GM21367 (cell line): Measurements from ENCODE around the gene SERPINA5.

Source experiments
- ATAC-seq: cut with Tn5 transposase; IDR thresholded peaks from one replicate; pipeline ENCODE4 v1.9.1; 2021; ENCODE audit not compliant: unreplicated experiment

SERPINA5 gene

DNA sequence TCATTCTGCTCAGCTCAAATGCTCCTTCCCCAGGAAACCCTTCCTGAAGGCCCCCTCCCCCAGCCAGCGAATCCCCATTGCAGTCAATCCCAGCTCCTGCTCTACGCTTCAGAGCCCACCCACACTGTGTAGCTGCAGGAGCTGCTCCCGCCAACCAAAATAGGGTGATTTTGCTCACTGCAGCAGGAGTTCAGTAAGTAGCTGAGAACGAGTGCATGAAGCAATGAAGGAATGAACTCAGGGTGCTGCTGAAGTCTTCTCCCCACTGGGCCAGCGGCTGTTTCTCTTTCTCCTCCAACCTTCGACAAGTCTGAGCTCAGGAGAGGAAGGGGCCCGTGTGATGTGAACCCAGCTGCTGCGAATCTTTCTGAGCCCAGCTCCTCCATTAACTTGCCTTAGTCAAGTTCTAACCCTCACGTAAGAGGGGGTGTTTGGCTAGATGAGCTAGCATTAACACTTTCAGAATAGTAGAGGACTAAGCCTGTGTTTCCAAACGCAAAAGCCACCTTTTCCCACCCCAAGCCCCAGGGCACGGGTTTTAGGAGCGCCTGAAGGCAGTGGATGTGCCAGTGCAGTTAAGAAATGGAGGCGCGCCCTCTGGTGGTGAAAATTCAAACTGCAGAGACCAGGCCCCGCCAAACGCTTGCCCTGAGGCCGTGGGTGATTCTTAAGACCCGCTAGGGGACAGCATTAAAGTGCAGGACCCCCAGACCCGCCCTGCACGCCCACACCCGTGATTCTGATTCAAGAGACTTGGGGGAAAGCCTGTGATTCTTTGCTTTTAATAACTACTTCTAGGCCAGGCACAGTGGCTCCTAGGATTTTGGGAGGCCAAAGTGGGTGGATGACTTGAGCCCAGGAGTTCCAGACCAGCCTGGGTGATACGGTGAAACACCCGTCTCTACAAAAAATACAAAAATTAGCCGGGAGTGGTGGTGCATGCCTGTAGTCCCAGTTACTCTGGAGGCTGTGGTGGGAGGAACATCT lies 31.9 kb upstream of the SERPINA5 start:
- ATAC-seq: peak; percentile 80

GRCh38 chr14:94550041-94550440 lies 31.2 kb upstream of the SERPINA5 start:
- no peak for ATAC-seq

- ATAC-seq: no peak
Measured at GRCh38 chr14:94555991-94556390, 25.2 kb upstream of the SERPINA5 start.

- ATAC-seq: no peak
Measured at GRCh38 chr14:94557327-94557726, 23.9 kb upstream of the SERPINA5 start.

GRCh38 chr14:94558842-94559241 lies 22.4 kb upstream of the SERPINA5 start:
- no peak for ATAC-seq

GRCh38 chr14:94559638-94560290 lies 21.5 kb upstream of the SERPINA5 start:
- ATAC-seq: no peak

DNA sequence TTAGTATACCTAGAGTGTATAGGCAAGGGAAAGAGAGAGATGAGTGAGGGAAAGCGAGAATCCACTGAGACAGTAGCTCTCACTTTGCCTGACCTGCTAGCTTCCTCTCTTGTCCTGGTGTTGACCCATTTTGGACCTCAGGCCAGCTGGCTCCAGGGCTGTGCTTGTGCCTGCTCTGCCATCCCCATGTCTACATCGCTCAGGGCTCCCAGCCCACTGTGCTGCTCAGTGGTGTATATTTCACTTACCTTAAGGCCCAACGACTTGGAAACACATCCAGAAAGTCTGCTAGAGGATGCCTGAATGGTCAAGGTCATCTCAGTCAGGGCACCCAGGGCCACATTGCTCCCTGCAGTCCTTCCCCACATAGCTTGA lies 20.9 kb upstream of the SERPINA5 start:
- no peak for ATAC-seq

- no peak for ATAC-seq
Measured at GRCh38 chr14:94560751-94561655, 20.2 kb upstream of the SERPINA5 start, which contains the start of gene SERPINA4. Gene SERPINA4 (plus strand): TSS chr14:94561442. CDS start chr14:94563483, 2,041 bp downstream.

- no peak for ATAC-seq
Measured at GRCh38 chr14:94561656-94562010, 19.6 kb upstream of the SERPINA5 start.

DNA sequence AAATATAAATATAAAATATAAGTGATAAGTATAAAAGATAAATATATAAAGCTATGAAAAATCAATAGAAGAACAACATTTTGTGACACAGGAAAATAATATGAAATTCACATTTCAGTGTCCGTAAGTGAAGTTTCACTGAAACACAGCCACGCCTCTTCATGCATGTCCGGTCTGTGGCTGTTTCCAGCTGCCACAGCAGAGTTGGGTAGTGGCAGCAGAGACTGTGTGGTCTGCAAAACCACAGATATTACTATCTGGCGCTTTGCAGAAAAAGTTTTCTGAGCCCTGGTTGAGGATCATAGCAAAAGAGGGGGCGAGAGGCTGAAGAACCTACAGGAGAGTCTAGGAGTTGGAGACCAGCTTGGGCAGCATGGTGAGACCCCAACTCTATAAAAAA lies 19.2 kb upstream of the SERPINA5 start:
- no peak for ATAC-seq

DNA sequence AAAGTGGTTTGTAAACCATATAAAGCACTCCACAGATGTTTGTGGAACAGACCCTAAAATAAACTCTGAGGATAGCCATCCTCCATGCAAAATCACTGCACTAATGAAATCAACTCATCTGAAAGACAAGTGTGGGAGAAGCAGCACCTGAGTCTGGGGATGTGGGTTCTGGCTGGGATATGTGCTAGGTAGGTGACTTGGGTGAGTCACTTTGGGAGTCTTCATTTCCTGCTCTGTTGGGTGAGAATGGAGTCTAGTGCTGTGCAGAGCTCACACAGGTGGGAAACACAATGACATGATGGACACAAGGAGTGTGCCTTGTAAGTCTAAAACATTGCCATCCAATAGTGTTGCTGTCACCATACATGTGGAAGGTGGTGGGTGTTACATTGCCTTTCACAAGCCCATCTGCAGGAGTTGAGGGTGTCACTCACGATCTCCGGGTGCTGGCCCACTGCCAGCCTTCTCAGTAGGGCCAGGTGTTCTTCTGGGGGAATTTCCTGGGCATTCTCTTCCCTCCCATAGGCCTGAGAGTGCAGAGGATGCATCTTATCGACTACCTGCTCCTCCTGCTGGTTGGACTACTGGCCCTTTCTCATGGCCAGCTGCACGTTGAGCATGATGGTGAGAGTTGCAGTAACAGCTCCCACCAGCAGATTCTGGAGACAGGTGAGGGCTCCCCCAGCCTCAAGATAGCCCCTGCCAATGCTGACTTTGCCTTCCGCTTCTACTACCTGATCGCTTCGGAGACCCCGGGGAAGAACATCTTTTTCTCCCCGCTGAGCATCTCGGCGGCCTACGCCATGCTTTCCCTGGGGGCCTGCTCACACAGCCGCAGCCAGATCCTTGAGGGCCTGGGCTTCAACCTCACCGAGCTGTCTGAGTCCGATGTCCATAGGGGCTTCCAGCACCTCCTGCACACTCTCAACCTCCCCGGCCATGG lies 18.0 kb upstream of the SERPINA5 start:
- ATAC-seq: no peak

- no peak for ATAC-seq
Measured at GRCh38 chr14:94564381-94564780, 16.8 kb upstream of the SERPINA5 start.

- ATAC-seq: no peak
Measured at GRCh38 chr14:94568186-94568585, 13.0 kb upstream of the SERPINA5 start.

DNA sequence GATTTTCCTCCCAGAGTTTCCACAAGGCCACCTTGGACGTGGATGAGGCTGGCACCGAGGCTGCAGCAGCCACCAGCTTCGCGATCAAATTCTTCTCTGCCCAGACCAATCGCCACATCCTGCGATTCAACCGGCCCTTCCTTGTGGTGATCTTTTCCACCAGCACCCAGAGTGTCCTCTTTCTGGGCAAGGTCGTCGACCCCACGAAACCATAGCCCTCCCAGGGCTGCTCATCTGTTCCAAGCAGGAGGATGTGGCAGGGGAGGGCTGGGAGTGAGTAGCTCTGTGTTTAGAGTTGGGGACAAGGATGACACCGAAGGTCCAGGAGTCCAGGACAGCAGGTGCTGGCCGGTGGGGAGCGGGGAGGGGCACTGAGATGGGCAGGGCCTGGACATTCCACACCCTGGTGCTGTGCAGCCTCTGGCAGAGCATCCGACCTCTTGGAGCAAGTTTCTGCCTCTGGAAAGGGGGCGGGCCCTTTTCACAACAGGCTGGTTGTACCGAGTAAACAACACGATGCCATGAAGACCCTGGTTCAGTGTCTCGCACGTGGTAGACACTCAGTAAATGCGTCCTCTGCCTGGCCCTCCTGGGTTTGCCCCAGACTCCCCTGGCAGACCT lies 11.7 kb upstream of the SERPINA5 start:
- ATAC-seq: no peak

DNA sequence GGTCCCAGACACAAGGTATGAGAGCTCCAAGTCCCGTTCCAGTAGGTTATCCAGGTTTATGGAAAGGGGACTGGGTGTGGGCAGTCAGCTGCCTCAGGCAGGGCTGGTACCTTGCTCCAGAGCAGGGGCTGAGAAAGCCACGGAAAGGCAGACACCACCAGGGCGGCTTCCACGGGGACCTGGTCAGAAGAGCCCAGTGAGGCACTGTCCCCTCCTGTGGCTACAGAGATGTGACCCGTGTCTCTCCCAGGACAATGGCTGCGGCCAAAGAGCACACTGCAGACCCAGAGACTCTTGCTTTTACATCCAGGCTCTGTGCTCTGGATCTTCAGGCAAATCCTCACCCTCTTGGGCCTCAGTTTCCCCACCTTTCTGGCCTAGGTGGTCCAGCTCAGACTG lies 11.2 kb upstream of the SERPINA5 start:
- no peak for ATAC-seq

- no peak for ATAC-seq
Measured at GRCh38 chr14:94570440-94570839, 10.8 kb upstream of the SERPINA5 start.

GRCh38 chr14:94571395-94571794 lies 9.8 kb upstream of the SERPINA5 start:
- ATAC-seq: no peak

- no peak for ATAC-seq
Measured at GRCh38 chr14:94571950-94572349, 9.3 kb upstream of the SERPINA5 start.

GRCh38 chr14:94572637-94573303 lies 8.5 kb upstream of the SERPINA5 start:
- ATAC-seq: no peak
